Smooth muscle cell (in vitro differentiated cells): ENCODE measurements around the gene SERGEF. TPM values are rescaled to one million over a fixed set of nuclear protein-coding genes. Genes with fewer than 3 reads are reported as not detected.

Experiments used
- DNase-seq: peaks from one replicate; lab custom pipeline; 2025; ENCODE audit not compliant: unreplicated experiment; lab: John Stamatoyannopoulos, UW
- H2AFZ ChIP-seq: fragments of 200-600 bp; sonication (generic); 2 replicates; pipeline ENCODE4 v1.6.0; 2016; ENCODE audit warnings: antibody characterized with exemption, low read depth, mild to moderate bottlenecking
- H3F3A ChIP-seq: fragments of 200-600 bp; sonication (generic); 2 replicates; pipeline ENCODE4 v1.6.0; 2017; ENCODE audit warnings: antibody characterized with exemption, low read depth
- H3K27ac ChIP-seq: fragments of 200-600 bp; sonication (generic); 2 replicates; pipeline ENCODE4 v1.5.1; 2016; ENCODE audit warnings: low read depth, mild to moderate bottlenecking
- H3K27me3 ChIP-seq: fragments of 200-600 bp; sonication (generic); 2 replicates; pipeline ENCODE4 v1.6.1; 2016; ENCODE audit warnings: low read depth, mild to moderate bottlenecking
- H3K36me3 ChIP-seq: fragments of 200-600 bp; sonication (generic); 2 replicates; pipeline ENCODE4 v1.5.1; 2016; ENCODE audit warnings: low read depth
- H3K4me1 ChIP-seq: fragments of 200-600 bp; sonication (generic); 2 replicates; pipeline ENCODE4 v1.5.1; 2016; ENCODE audit warnings: low read depth
- H3K4me2 ChIP-seq: fragments of 200-600 bp; sonication (generic); 2 replicates; pipeline ENCODE4 v1.6.0; 2016; ENCODE audit warnings: mild to moderate bottlenecking
- H3K4me3 ChIP-seq: fragments of 200-600 bp; sonication (generic); 2 replicates; pipeline ENCODE4 v1.5.1; 2016; ENCODE audit warnings: mild to moderate bottlenecking
- H3K79me2 ChIP-seq: fragments of 200-600 bp; sonication (generic); 2 replicates; pipeline ENCODE4 v1.6.0; 2016; ENCODE audit warnings: low read depth, mild to moderate bottlenecking
- H3K9ac ChIP-seq: fragments of 200-600 bp; sonication (generic); 2 replicates; pipeline ENCODE4 v1.6.0; 2016; ENCODE audit warnings: low read depth
- H3K9me3 ChIP-seq: fragments of 200-600 bp; sonication (generic); replicated peaks from 2 replicates; pipeline ENCODE4 v1.5.1; 2016; ENCODE audit warnings: low read depth
- H4K20me1 ChIP-seq: fragments of 200-600 bp; sonication (generic); 2 replicates; pipeline ENCODE4 v1.6.0; 2016; ENCODE audit warnings: low read depth
- WGBS: methylation state at CpG from one replicate; pipeline ENCODE4 v1.1.7; 2016; ENCODE audit warnings: low lambda C conversion rate; 5-methylcytosine and 5-hydroxymethylcytosine counted together
- polyA plus RNA-seq: library from polyadenylated mRNA; unstranded; fragments of >200 nt; fragmentation: Nextera tagmentation; extraction: Ambion mirVana; gene quantifications from 2 replicates; pipeline ENCODE4 v1.2.1, GENCODE V29; 2016
- total RNA-seq: library from RNA; depleted of rRNA; stranded (reverse); fragments of >200 nt; gene quantifications from 2 replicates; pipeline ENCODE4 v1.2.3, GENCODE V29; 2014
- TF ChIP-seq, protein P1 (sequence below): fragments of 200-600 bp; sonication (generic); IDR thresholded peaks from 2 replicates; pipeline ENCODE4 v1.5.1; 2017; ENCODE audit warnings: borderline replicate concordance, mild to moderate bottlenecking, antibody characterized with exemption; ENCODE audit not compliant: insufficient read depth, poor library complexity, severe bottlenecking

SERGEF gene
- total and polyA plus RNA-seq, 2 experiments from 2014 or later, result 4.9 to 7.4 TPM

DNA sequence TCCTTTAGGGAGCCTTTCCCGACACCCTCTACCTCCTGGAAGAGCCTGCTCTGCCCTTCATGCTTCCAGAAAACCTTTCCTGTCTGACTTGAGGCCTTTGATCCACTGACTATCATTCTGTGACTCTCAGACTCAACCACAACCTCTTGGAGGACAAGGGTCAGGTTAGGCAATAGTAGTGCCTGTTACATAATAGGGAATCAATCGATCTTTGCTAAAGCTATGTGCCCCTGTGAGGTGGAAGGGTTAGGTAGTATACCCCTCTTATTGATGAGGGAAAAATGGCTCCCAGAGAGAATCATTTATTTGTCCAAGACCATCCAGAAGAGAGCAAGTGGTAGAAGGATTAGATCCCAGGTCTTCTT lies 262.1 kb downstream of the SERGEF start:
- 85% methylated on average over 2 of the region's 2 CpGs for WGBS
- no peak overlapping the region for H2AFZ ChIP-seq
- TF ChIP-seq, protein P1, sequence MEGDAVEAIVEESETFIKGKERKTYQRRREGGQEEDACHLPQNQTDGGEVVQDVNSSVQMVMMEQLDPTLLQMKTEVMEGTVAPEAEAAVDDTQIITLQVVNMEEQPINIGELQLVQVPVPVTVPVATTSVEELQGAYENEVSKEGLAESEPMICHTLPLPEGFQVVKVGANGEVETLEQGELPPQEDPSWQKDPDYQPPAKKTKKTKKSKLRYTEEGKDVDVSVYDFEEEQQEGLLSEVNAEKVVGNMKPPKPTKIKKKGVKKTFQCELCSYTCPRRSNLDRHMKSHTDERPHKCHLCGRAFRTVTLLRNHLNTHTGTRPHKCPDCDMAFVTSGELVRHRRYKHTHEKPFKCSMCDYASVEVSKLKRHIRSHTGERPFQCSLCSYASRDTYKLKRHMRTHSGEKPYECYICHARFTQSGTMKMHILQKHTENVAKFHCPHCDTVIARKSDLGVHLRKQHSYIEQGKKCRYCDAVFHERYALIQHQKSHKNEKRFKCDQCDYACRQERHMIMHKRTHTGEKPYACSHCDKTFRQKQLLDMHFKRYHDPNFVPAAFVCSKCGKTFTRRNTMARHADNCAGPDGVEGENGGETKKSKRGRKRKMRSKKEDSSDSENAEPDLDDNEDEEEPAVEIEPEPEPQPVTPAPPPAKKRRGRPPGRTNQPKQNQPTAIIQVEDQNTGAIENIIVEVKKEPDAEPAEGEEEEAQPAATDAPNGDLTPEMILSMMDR, result no peak

GRCh38 chr11:17750013-17750800 lies 262.6 kb downstream of the SERGEF start:
- Histone ChIP-seq H3K4me3 (no peak overlapping the region), H3K27ac (no peak overlapping the region), H3K27me3 (peaks cover 27% of the 10 kb centered on the region), H2AFZ (no peak overlapping the region), H4K20me1 (no peaks in the 10 kb centered on the region), H3K4me1 (no peaks in the 10 kb centered on the region), H3K9me3 (no peaks in the 10 kb centered on the region), H3K79me2 (no peaks in the 10 kb centered on the region), H3F3A (no peaks in the 10 kb centered on the region), H3K36me3 (no peaks in the 10 kb centered on the region), H3K9ac (no peak overlapping the region), H3K4me2 (no peak overlapping the region)
- DNase-seq, result no peak
- TF ChIP-seq, protein P1, result no peak
- whole genome bisulfite sequencing, result 78% methylated on average over 13 of the region's 13 CpGs

More for the DNA sequence above, 262.1 kb downstream of the SERGEF start:
- no peak for DNase-seq
- no peak overlapping the region for H3K27ac ChIP-seq
- no peaks in the 10 kb centered on the region for H3K4me1 ChIP-seq
- H4K20me1 ChIP-seq, result no peaks in the 10 kb centered on the region
- no peak overlapping the region for H3K9ac ChIP-seq
- H3K79me2 ChIP-seq, result no peaks in the 10 kb centered on the region
- no peaks in the 10 kb centered on the region for H3F3A ChIP-seq
- no peaks in the 10 kb centered on the region for H3K9me3 ChIP-seq
- no peak overlapping the region for H3K4me2 ChIP-seq
- H3K4me3 ChIP-seq, result no peak overlapping the region
- H3K27me3 ChIP-seq, result peaks cover 33% of the 10 kb centered on the region
- H3K36me3 ChIP-seq, result no peaks in the 10 kb centered on the region

DNA sequence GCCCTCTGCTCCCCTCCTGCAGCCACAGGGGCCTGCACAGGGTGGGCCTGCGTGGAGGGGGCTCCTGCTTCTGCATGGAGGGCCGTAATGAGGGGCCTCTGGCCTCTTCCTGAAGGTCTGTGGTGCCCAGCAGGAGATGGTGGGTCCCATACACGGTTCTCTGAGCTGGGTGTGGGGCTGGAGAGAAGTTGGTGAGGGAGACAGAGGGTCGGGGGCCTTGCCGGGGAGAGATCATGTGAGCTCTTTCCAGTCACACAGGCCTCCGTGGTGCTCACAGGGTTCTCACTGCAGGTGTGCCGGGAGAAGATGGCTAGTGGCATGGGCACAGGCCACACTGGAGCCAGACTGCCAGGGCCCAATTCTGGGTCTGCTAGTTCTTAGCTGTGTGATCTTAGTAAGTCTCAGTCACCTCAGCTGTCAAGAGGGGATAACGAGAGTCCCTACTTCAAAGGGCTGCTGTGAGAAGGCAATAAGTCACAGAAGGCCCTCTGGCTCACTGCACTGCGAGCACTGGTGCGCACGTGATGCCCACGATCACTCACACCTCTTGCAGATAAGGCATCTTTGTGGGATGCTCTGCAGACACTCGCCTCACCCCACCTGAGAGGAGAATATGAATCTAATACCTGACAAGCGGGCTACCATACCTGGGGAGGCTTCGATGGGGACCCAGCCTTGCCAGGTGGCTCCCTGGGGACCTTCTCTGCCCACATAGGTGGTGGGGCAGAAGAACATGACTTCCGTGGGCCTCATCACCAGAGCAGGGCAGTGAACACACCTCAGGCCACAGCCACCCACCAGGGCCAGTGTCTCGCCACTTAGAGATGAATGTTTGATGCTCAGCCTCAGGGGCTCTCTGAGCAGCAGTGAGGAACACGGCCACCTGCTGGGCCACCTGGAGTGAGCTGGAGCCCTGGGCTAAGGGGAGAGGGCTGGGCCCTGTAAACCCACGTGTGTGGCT lies 263.8 kb downstream of the SERGEF start:
- Histone ChIP-seq H3K79me2 (no peaks in the 10 kb centered on the region), H4K20me1 (no peaks in the 10 kb centered on the region), H3K27me3 (peaks cover 16% of the 10 kb centered on the region), H3K9ac (no peak overlapping the region), H3F3A (no peaks in the 10 kb centered on the region), H3K4me2 (no peak overlapping the region), H3K36me3 (no peaks in the 10 kb centered on the region), H2AFZ (no peak overlapping the region), H3K4me1 (no peaks in the 10 kb centered on the region), H3K9me3 (no peaks in the 10 kb centered on the region), H3K4me3 (no peak overlapping the region), H3K27ac (no peak overlapping the region)
- WGBS, result 86% methylated on average over 19 of the region's 19 CpGs
- DNase-seq, result no peak
- TF ChIP-seq, protein P1, result no peak
